NCI-H446 treated with DMSO at 0.1 percent for 48 hours (cell line): ENCODE results near the gene SCAPER.

Experiments used
- DNase-seq: peaks from one replicate; lab custom pipeline; 2025; lab: John Stamatoyannopoulos, UW

The SCAPER gene

DNA sequence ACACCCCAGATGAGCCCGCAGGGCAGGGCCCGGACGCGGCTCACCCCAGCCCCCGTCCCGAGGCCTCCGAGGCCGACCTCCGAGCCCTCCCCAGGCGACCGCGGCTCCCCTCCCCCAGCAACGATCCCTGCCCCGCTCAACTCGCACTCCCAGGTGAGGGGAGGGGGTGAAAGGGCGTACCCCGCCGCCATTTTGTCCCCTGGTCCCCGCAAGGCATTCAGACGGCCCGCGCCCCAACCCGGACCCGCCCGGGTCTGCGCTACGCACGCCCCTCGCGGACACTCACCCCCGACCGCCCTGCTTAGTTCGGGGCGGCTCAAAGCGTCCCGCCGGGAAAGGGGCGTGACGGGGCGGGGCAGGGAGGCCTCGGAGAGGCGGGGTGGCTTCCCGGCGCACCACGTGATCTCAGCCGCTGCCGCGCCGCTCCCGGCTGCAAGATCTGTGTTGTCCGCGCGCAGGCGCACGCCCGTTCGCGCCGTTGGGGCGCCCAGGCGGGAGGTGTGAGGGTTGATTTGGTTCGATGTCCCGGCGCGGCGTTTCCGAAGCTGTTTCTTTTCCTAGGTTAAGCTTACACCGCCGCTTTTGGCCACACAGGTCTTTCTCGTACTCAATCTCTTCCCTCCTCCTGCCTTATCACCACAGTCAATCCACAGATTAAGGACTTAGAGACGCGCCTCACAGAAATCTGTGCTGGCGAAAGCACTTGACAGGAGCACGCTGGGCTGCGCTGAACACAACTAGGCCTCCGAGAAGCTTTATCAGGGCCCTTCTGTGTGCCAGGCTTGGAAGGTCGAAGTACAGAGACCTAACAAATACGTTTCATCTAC is at the start of gene SCAPER:
TSS of gene SCAPER (minus strand) at position 328 of the 827 bp plus-strand sequence. CDS start 21,523 bp downstream, outside the sequence.
- peak; percentile 52 for DNase-seq

DNA sequence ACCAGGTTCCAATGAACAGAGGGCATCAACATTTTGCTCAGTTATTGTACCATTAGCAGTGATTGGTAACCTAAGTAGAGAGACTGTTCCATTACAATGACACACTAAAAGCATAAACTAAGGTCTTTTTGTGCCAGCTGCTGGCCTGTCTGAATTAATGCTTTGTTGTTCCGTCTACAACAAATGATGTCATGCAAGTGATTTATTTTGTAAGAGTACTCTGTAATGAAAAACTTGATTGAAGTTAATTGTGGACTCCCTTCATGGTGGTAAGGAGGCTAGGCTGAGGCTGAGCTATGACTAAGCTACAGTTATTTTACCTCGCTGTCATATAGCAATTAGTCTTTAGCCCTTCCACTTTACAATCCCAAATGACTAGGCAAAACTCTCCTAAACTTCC is 49.6 kb upstream of the SCAPER start:
- DNase-seq = no peak

GRCh38 chr15:76953913-76954312 is 48.8 kb upstream of the SCAPER start:
- no peak for DNase-seq

GRCh38 chr15:76951220-76951619 is 46.1 kb upstream of the SCAPER start:
- no peak for DNase-seq

- no peak for DNase-seq
Observed at GRCh38 chr15:76947454-76947853, 42.3 kb upstream of the SCAPER start.

DNA sequence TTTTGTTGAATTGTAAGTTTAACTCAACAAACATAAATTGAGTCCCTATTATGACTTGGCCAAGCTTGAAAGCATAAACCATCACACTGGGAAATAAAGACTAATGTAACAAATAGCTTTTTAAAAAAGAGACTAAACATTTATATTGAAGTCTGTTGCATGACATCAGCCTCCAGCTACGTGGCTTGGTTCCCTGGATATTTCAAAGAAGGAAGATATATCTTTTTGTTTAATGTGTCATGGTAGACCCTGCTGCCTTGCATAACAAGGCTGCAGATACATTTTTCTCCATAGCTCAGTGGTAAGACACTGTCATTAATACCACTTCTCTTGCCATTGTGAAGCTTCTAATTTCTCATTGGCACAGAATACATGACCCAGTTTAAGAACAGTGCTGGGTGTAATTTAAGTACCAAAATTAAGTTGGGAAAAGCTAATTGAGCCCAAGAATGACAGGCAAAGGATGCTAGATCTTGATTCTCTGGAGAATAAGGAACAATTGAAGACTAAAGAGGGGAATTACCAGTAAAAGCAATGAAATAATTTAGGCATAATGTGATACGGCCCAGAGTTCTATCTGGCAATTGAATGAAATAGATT is 40.5 kb upstream of the SCAPER start:
- DNase-seq = no peak

DNA sequence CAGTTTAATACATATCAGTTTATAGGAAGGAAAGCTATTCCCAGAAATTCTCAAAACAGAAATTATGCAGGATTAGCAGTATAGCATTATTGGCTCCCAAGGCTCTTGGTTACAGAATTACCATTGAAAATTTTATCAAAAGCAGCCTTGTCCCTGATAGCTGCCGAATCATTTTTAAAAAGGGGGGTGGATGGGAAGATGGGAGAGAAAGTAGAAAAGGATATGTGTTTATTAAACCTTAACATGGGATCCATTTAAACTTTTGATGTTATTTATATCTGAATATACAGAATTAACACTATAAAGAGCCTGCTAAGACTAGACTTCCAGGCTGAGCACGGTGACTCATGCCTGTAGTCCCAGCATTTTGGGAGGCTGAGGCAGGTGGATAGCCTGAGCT is 37.2 kb upstream of the SCAPER start:
- DNase-seq = no peak

- no peak for DNase-seq
Observed at GRCh38 chr15:76941636-76942035, 36.5 kb upstream of the SCAPER start.

DNA sequence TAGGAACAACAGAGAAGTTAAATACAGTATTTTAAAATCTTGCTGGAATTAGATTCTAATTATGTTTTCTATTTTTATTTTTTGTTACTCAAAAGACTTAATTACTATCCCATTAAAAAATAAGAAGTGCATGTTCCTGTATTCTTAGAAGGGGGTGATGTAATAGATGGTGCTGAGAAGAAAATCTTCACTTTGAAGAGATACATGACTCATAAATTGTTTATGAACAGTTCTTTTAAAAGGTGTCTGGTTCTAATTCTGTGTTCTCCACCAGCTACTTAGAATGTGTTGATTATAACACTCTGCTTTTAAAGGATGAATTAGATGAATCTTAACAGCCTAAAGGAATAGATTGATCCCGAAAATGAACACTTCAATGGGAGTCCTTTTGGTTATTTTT is 34.6 kb upstream of the SCAPER start:
- DNase-seq = no peak

GRCh38 chr15:76938752-76939151 is 33.6 kb upstream of the SCAPER start:
- DNase-seq = no peak

DNA sequence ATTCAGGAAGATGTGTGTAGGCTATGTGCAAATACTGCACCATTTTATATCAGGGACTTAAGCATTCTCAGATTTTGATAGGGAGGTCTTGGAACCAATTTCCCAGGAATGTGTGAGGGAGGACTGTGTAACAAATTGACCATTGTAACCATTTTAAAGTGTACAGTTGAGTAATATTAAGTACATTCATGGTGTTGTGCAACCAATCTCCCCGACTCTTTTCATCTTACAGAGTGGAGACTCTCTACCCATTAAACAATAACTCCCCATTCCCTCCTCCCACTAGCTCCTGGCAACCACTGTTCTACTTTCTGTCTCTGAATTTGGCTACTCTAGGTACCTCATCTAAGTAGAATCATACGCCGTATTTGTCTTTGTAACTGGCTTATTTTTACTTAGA is 31.5 kb upstream of the SCAPER start:
- no peak for DNase-seq

- no peak for DNase-seq
Observed at GRCh38 chr15:76935620-76936019, 30.5 kb upstream of the SCAPER start.

GRCh38 chr15:76932135-76932966 is 27.2 kb upstream of the SCAPER start:
- DNase-seq = no peak

GRCh38 chr15:76931397-76932134 is 26.4 kb upstream of the SCAPER start, which contains the start of gene RCN2:
Gene RCN2 (plus strand): TSS chr15:76931749. CDS start chr15:76931842, 93 bp downstream.
- peak; percentile 86 for DNase-seq

DNA sequence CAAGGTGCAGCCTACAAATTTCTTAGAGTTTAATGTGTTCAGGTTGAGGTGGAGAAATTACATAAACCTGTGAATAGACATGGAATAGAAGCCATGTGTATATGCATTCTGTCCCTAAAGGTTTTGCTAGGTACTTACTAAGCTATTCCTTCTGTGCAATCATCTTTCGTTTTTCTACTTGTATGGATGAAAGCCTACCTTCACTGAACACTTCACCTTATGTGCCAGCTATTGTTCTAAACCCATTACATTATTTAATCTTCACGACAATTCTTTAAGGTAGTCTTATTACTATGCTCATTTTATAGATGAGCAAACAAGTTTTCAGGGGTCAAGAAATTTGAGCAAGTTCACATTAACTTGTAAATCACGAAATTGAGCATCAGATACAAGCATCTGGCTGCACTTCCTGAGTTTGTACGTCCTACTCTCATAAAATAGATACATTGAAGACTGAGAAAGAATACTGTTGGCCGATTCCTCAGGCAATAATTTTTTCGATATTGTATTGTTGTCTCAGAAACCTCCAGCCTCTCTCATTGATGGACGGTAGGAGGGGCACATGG is 25.8 kb upstream of the SCAPER start:
- DNase-seq = no peak

- no peak for DNase-seq
Observed at GRCh38 chr15:76929011-76929760, 24.0 kb upstream of the SCAPER start.

- no peak for DNase-seq
Observed at GRCh38 chr15:76928201-76928600, 23.1 kb upstream of the SCAPER start.

DNA sequence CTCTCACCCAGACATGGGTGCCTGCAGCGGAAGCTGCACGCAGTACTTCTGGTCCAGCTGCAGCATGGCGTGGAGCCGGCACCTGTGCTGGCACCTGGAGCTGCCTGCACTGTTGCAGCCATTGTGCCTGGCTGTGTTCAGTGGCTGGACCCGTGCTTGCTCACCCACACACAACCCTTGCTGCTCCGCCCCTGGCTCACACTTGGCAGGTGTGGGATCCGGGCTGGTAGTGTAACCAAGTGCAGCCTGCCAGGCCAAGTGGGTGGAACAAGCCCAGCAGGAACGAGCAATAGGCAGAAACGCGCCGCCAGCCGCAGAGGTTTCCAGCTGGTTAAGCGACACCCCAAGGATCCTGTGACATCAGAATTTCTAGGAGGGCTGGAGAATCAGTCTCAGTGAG is 11.2 kb upstream of the SCAPER start:
- no peak for DNase-seq

DNA sequence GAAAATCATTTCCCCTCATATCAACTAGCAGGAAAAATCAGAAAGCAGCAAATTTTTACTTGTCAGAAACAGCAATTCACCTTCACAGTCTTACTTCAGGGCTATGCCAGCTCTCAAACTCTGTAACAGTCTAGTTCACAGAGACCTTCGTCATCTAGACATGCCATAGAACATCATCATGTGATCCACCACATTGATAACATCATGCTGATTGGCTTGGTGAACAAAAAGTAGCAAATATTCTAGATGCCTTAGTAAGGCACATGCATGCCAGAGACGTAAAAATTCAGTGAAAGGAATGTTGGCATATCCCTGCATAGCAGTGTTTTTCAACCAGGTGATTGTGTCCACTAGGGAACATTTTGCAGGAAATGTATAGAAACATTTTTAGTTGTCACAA is 8.6 kb upstream of the SCAPER start:
- DNase-seq = no peak

GRCh38 chr15:76912430-76912829 is 7.3 kb upstream of the SCAPER start:
- no peak for DNase-seq

- DNase-seq = no peak
Observed at GRCh38 chr15:76905855-76906254, 715 bp upstream of the SCAPER start.
